BJ (cell line): ENCODE measurements around the gene CNTN5. TPM values are rescaled to one million over a fixed set of nuclear protein-coding genes. Genes with fewer than 3 reads are reported as not detected.

ENCODE experiments used
- CTCF ChIA-PET: fragments of 350-600 bp; formaldehyde crosslinking; extraction: SDS; loops from one replicate; lab custom pipeline; 2021; ENCODE audit warnings: antibody characterized with exemption, inconsistent platforms; lab: Yijun Ruan, JAX
- POLR2A ChIA-PET: fragments of 300-600 bp; sonication (Branson Sonifier 250); formaldehyde crosslinking; extraction: SDS; loops from one replicate; lab custom pipeline; 2021; ENCODE audit warnings: antibody characterized with exemption; lab: Charles Lee
- DNase-seq: peaks from one replicate; pipeline ENCODE4 v3.0.0-alpha.2; 2011; ENCODE audit warnings: low read depth
- H3K27me3 ChIP-seq: 2 replicates; pipeline ENCODE4 v1.6.0; 2011; ENCODE audit warnings: low read length; ENCODE audit not compliant: control insufficient read depth, insufficient read depth
- H3K36me3 ChIP-seq: 2 replicates; pipeline ENCODE4 v1.5.1; 2011; ENCODE audit warnings: low read length; ENCODE audit not compliant: control insufficient read depth, insufficient read depth
- H3K4me3 ChIP-seq: 2 replicates; pipeline ENCODE4 v1.5.1; 2011; ENCODE audit warnings: low read depth, mild to moderate bottlenecking, control low read depth, low read length
- polyA plus RNA-seq: library from polyadenylated mRNA; depleted of rRNA; stranded (reverse); fragments of >200 nt; gene quantifications from 2 replicates; pipeline ENCODE4 v1.2.3, GENCODE V29; 2011
- TF ChIP-seq, protein P1 (sequence below): IDR thresholded peaks from 2 replicates; pipeline ENCODE4 v1.5.1; 2011; ENCODE audit warnings: low read depth, mild to moderate bottlenecking, control low read depth, inconsistent platforms, low read length, moderate library complexity; ENCODE audit not compliant: insufficient read depth

Gene CNTN5
- polyA plus RNA-seq, 1 experiment, result not detected

DNA sequence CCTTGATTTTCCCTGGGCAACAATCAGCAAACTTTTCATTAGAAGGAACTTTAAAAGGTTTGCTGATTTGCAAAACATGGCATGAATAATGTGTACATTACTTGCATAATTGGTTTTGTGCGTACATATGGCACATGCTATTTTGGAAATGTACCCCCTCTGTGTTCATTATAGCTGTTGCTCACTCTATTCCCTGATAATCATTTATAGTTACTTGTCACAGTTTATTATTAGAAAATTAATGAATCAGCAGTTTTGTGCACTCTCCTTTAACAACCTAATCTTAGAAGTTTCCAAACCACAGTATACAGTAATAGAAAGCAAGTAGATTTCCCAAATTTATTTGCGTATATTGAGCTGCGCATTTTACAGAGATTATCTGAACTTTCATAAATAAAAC, 389.9 kb downstream of the CNTN5 start:
- CTCF ChIA-PET, result no interaction called here
- DNase-seq, result no peak

DNA sequence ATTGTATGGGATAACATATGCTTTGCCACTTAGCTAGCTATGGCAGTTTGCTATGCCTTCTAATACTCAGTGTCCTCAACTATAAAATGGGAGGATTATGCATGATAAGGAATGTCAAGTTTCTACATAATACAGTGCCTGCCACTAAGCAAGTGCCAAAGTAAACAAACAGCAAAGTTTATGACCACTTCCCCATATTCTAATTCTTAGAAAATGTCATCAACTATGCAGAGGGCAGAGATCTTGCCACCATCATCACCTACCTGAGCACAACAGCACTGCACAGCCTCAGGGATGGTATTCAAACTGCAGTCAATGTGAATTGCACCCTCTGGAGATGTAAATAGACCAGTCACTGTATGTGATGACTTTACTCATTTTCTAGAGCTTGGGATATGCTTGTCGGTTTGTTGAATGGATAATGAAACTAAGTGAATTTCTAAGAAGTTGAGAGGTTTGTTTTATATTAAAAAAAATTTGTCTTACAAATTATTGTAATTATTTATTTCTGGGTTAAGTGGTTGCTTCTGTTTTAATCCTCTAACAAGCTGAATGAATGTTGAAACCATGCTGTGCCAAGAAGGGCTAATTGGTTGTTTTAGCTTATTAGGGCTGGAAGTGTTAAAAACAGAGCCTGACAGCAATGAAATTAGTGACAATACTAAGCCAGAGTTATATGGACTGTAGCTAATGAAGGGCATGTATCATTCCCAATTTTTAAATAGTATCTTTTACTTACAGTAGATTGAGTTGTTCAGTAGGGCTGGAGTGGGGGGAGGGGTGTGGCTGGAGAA, 398.4 kb downstream of the CNTN5 start:
- no peaks in the 10 kb centered on the region for H3K36me3 ChIP-seq
- POLR2A ChIA-PET, result no interaction called here
- no peak for DNase-seq
- CTCF ChIA-PET, result no interaction called here
- H3K27me3 ChIP-seq, result no peaks in the 10 kb centered on the region
- H3K4me3 ChIP-seq, result no peak overlapping the region
- TF ChIP-seq, protein P1, sequence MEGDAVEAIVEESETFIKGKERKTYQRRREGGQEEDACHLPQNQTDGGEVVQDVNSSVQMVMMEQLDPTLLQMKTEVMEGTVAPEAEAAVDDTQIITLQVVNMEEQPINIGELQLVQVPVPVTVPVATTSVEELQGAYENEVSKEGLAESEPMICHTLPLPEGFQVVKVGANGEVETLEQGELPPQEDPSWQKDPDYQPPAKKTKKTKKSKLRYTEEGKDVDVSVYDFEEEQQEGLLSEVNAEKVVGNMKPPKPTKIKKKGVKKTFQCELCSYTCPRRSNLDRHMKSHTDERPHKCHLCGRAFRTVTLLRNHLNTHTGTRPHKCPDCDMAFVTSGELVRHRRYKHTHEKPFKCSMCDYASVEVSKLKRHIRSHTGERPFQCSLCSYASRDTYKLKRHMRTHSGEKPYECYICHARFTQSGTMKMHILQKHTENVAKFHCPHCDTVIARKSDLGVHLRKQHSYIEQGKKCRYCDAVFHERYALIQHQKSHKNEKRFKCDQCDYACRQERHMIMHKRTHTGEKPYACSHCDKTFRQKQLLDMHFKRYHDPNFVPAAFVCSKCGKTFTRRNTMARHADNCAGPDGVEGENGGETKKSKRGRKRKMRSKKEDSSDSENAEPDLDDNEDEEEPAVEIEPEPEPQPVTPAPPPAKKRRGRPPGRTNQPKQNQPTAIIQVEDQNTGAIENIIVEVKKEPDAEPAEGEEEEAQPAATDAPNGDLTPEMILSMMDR, result no peak

More for the DNA sequence above, 389.9 kb downstream of the CNTN5 start:
- POLR2A ChIA-PET, result no interaction called here
- TF ChIP-seq, protein P1, result no peak
- Histone ChIP-seq H3K27me3 (no peaks in the 10 kb centered on the region), H3K36me3 (no peaks in the 10 kb centered on the region), H3K4me3 (no peak overlapping the region)

DNA sequence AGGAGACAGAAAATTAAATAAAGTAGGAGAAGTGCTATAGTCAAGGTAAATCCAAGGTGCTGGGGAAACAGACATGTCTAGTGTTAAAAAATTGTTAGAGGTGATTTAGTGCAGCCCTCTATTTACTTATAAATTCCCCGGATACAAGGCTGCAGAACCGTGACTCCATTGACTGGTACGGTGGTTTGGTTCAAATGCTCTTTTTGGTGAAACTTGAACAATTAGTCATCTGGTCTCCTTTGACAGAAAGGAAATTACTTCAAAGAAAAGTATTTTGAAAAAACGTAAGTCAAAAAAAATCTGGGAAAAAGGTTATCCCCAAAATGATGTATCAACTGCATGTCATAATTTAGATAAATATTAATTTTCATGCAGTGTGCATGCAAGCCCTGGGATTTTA, 399.2 kb downstream of the CNTN5 start:
- TF ChIP-seq, protein P1, result no peak
- Histone ChIP-seq H3K27me3 (no peaks in the 10 kb centered on the region), H3K4me3 (no peak overlapping the region), H3K36me3 (no peaks in the 10 kb centered on the region)
- ChIA-PET CTCF (no interaction called here), POLR2A (no interaction called here)
- DNase-seq, result no peak

DNA sequence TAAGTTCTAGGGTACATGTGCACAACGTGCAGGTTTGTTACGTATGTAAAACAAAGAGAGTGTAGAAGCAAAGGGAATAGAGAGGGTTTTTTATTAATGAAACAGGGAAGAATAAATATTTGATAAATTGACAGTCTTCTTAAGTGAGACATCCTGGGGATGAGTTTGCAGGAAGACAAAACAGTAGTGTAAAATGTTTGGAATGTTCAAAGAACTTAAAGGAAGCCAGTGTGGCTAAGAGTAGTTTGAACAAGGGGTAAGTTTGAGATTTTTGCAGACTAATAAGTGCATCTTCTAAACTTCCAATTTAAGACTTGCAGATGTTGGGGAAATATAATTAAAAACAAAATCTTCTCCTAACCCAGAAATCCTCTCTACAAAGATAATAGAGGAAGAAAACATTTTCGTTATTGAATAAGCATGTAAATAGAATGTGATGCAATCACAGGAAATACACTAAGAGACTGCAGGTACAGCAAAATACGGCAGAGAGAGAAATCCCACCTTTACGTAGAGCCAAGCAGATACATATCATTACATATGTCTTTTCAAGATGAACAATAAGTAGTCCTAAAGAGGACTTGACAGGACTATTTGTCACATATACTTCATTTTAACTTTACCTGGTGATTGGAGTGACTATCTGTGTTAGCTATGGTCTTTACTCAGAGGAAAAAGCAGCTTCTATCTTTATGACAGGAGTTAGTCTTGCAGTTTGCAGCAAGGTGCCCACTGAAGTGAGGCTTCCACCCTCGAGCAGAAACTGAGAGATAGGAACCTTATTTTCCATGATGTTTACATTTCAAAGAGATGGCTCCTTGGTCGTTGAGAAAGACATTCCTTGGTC, 402.1 kb downstream of the CNTN5 start:
- H3K4me3 ChIP-seq, result no peak overlapping the region
- TF ChIP-seq, protein P1, result no peak
- no peak for DNase-seq
- H3K36me3 ChIP-seq, result no peaks in the 10 kb centered on the region
- ChIA-PET CTCF (no interaction called here), POLR2A (no interaction called here)
- no peaks in the 10 kb centered on the region for H3K27me3 ChIP-seq

DNA sequence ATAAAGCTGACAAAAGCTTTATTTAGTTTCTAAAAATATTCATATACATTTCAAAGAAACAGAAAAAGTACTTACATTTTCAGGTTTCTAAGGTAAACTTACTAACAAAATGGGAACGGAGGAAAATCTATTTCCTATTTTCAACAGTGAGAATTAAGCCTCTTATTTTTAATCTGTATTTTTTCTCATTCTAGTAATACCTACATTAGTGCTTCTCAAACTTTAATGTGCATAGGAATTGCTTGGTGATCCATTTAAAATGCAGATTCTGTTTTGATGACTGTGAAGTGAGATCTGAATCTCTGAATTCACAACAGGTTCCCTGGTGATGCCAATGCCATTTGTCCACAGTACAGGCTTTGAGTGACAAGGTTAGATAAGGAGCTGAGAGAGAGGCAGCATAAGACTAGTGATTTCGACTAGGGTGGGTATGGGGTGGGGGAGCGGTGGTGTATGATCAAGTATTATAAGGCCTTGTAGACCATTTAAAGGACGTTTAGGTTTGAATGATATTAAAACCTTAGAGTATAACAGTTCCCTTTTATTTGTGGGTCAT, 402.8 kb downstream of the CNTN5 start:
- no peaks in the 10 kb centered on the region for H3K27me3 ChIP-seq
- POLR2A ChIA-PET, result no interaction called here
- no peak overlapping the region for H3K4me3 ChIP-seq
- TF ChIP-seq, protein P1, result no peak
- H3K36me3 ChIP-seq, result no peaks in the 10 kb centered on the region
- CTCF ChIA-PET, result no interaction called here
- no peak for DNase-seq
